Activated T-helper 1 cell treated with anti-CD3 and anti-CD28 coated beads, Interleukin-2, amount 50 U/mL, for 16 hours (primary cell): Measurements from ENCODE around the gene SH3RF3.

ENCODE experiments used
- DNase-seq, 2 donors: peaks; one replicate each; pipeline ENCODE4 v3.0.0-alpha.2; 2020; ENCODE audit warnings: low read depth in 1 of 2, low spot score in 1 of 2

The SH3RF3 gene

GRCh38 chr2:109385506-109385905 is 256.5 kb downstream of the SH3RF3 start:
- no peak for DNase-seq

- DNase-seq: no peak
Observed at GRCh38 chr2:109386004-109386695, 257.1 kb downstream of the SH3RF3 start.

- DNase-seq: no peak
Observed at GRCh38 chr2:109387221-109387735, 258.3 kb downstream of the SH3RF3 start.

GRCh38 chr2:109387778-109388469 is 258.9 kb downstream of the SH3RF3 start:
- no peak for DNase-seq

- DNase-seq: no peak
Observed at GRCh38 chr2:109391243-109391642, 262.2 kb downstream of the SH3RF3 start.

- no peak for DNase-seq
Observed at GRCh38 chr2:109392140-109392539, 263.1 kb downstream of the SH3RF3 start.

GRCh38 chr2:109392816-109393661 is 264.0 kb downstream of the SH3RF3 start:
- no peak for DNase-seq

- no peak for DNase-seq
Observed at GRCh38 chr2:109393662-109393972, 264.6 kb downstream of the SH3RF3 start.

GRCh38 chr2:109395494-109396201 is 266.6 kb downstream of the SH3RF3 start:
- no peak for DNase-seq

GRCh38 chr2:109396202-109397180 is 267.5 kb downstream of the SH3RF3 start:
- DNase-seq: no peak

- DNase-seq: no peak
Observed at GRCh38 chr2:109397893-109398292, 268.9 kb downstream of the SH3RF3 start.

GRCh38 chr2:109398366-109399015 is 269.5 kb downstream of the SH3RF3 start:
- DNase-seq: no peak

GRCh38 chr2:109399066-109399465 is 270.1 kb downstream of the SH3RF3 start:
- DNase-seq: no peak

GRCh38 chr2:109400102-109400501 is 271.1 kb downstream of the SH3RF3 start:
- no peak for DNase-seq

- no peak for DNase-seq
Observed at GRCh38 chr2:109401370-109401769, 272.4 kb downstream of the SH3RF3 start.

GRCh38 chr2:109402180-109402579 is 273.2 kb downstream of the SH3RF3 start:
- no peak for DNase-seq

- no peak for DNase-seq
Observed at GRCh38 chr2:109402980-109403840, 274.2 kb downstream of the SH3RF3 start.

- DNase-seq: no peak
Observed at GRCh38 chr2:109403841-109404201, 274.8 kb downstream of the SH3RF3 start.

GRCh38 chr2:109404681-109405080 is 275.7 kb downstream of the SH3RF3 start:
- no peak for DNase-seq
